Psoas muscle (tissue), 8 donors: ENCODE results near the gene TUBA1C. TPM values are rescaled to one million over a fixed set of nuclear protein-coding genes. Genes with fewer than 3 reads are reported as not detected.
A peak's percentile ranks its signal among the peaks of the same experiment; 100 is the strongest.

Source experiments
- ATAC-seq, 4 donors: fragments of 200-7000 bp; cut with Tn5 transposase; one replicate each; pipeline ENCODE4 v1.9.1; 2020; ENCODE audit warnings: moderate library complexity in 3 of 4, mild to moderate bottlenecking in 2 of 4
- DNase-seq, 2 donors: peaks; one replicate each; pipeline ENCODE4 v3.0.0-alpha.2; 2020
- H3K27ac ChIP-seq: fragments of 200-600 bp; one replicate; pipeline ENCODE4 v1.8.0; 2022
- H3K27me3 ChIP-seq, 3 donors: fragments of 200-600 bp in 1 of 3; one replicate each; pipeline versions ENCODE4 v1.6.1 to v1.8.0; 2013 to 2022; ENCODE audit warnings: low read length in 2 of 3, mild to moderate bottlenecking in 2 of 3, moderate library complexity in 1 of 3; ENCODE audit not compliant: insufficient read depth in 3 of 3
- H3K36me3 ChIP-seq, 2 donors: fragments of 200-600 bp in 1 of 2; one replicate each; pipeline versions ENCODE4 v1.6.1 to v1.8.0; 2013 to 2022; ENCODE audit warnings: low read depth in 1 of 2, mild to moderate bottlenecking in 1 of 2, moderate library complexity in 1 of 2; ENCODE audit not compliant: insufficient read depth in 1 of 2
- H3K4me1 ChIP-seq: fragments of 200-600 bp; one replicate; pipeline ENCODE4 v1.8.0; 2022
- H3K4me3 ChIP-seq: fragments of 200-600 bp; one replicate; pipeline ENCODE4 v1.8.0; 2022; ENCODE audit warnings: mild to moderate bottlenecking
- H3K9me3 ChIP-seq: fragments of 200-600 bp; one replicate; pipeline ENCODE4 v1.8.0; 2022
- CTCF ChIP-seq: fragments of 200-600 bp; IDR thresholded peaks from one replicate; pipeline ENCODE4 v1.8.0; 2022; ENCODE audit warnings: antibody characterized with exemption
- WGBS, 3 donors: extraction: QIAGEN DNeasy Blood & Tissue Kit; methylation state at CpG; one replicate each; pipeline versions ENCODE4 v1.1.6 to v1.1.7; 2013; 5-methylcytosine and 5-hydroxymethylcytosine counted together
- intact Hi-C, 2 donors: fragments of 100-400 bp; cut with DNase I; formaldehyde crosslinking; loops; one replicate each; pipeline versions ENCODE4 v1.11.0 to v1.14.2; 2022
- polyA plus RNA-seq, 3 donors: library from polyadenylated mRNA; stranded (reverse); fragments of 200-250 nt; gene quantifications; one replicate each; pipeline ENCODE4 v1.2.3, GENCODE V29; 2013
- total RNA-seq, 4 donors: library from RNA; stranded (reverse); fragmentation: NEBNext Ultra II Directional in 2 of 4; extraction: Animal tissue kit (Norgen Biotek cat#: 25700) in 2 of 4; gene quantifications; one replicate each; pipeline versions ENCODE4 v1.2.1 to v1.2.4, GENCODE V29; 2021 to 2023
- donor health status: healthy with polysubstance abuse.
- donor health status: DM: no; HTN: no; CAD: no; lungs with moderate emphysema.
- donor health status: Bipolar disorder and iron deficiency.
- donor health status: healthy.
- donor health status: DM: yes; HTN: yes; CAD: no.
- donor health status: DM: no; HTN: no; CAD: no.
- donor health status: DM: no; HTN: no; CAD: no.
- donor health status: DM: yes; HTN: yes; CAD: no.

The TUBA1C gene
- total and polyA plus RNA-seq, 7 donors: 41.4 to 454 (median 62.9) TPM

GRCh38 chr12:49233842-49234526 lies 30.9 kb upstream of the TUBA1C start:
- WGBS, 3 donors: 66 to 67% (median 66%) methylated on average over 19 of the region's 19 CpGs
- ATAC-seq: peak in 1 of 4 donors; percentile 8
- intact Hi-C loops: loop anchor here (2.0 to 10.0 kb wide), 5 partner anchors 47 to 169 kb away; partner anchors contain the start of genes KMT2D (in 1 of the 2), RHEBL1 (in 1 of the 2), TUBA1A (in 1 of the 2) and TUBA1B (in 1 of the 2)
- Histone ChIP-seq H3K27me3 (no peaks in the 10 kb centered on the region), H3K36me3 (no peaks in the 10 kb centered on the region), H3K27ac (peak overlapping the region; percentile 82), H3K4me3 (peak overlapping the region; percentile 76), H3K4me1 (peaks cover 3% of the 10 kb centered on the region), H3K9me3 (no peaks in the 10 kb centered on the region)
- no peak for TF ChIP-seq CTCF
- DNase-seq: peak; percentile 42 to 68

GRCh38 chr12:49236423-49236822 lies 28.5 kb upstream of the TUBA1C start:
- ATAC-seq: no peak
- 79 to 91% (median 84%) methylated on average over 1 of the region's 1 CpG for WGBS, 3 donors

GRCh38 chr12:49243631-49244030 lies 21.3 kb upstream of the TUBA1C start:
- Histone ChIP-seq H3K9me3 (no peaks in the 10 kb centered on the region), H3K36me3 (no peaks in the 10 kb centered on the region), H3K27me3 (no peaks in the 10 kb centered on the region), H3K4me3 (no peak overlapping the region), H3K27ac (no peak overlapping the region), H3K4me1 (no peaks in the 10 kb centered on the region)
- no peak for TF ChIP-seq CTCF
- intact Hi-C loops: no loop called here
- ATAC-seq: no peak
- 85 to 98% (median 95%) methylated on average over 5 of the region's 5 CpGs for WGBS, 3 donors
- DNase-seq: no peak

More at GRCh38 chr12:49236423-49236822, 28.5 kb upstream of the TUBA1C start:
- no peaks in the 10 kb centered on the region for H3K9me3 ChIP-seq
- peaks cover 3% of the 10 kb centered on the region for H3K4me1 ChIP-seq
- no peak overlapping the region for H3K27ac ChIP-seq
- DNase-seq: no peak
- no peaks in the 10 kb centered on the region for H3K27me3 ChIP-seq
- H3K36me3 ChIP-seq: no peaks in the 10 kb centered on the region
- intact Hi-C loops: loop anchor here in 1 of 2 donors (10.0 kb wide), 1 partner anchor 172 kb away; the partner anchor contains the start of genes KMT2D and RHEBL1
- TF ChIP-seq CTCF: no peak
- no peak overlapping the region for H3K4me3 ChIP-seq

GRCh38 chr12:49244176-49244575 lies 20.7 kb upstream of the TUBA1C start:
- Histone ChIP-seq H3K9me3 (no peaks in the 10 kb centered on the region), H3K36me3 (no peaks in the 10 kb centered on the region), H3K27ac (no peak overlapping the region), H3K4me1 (no peaks in the 10 kb centered on the region), H3K4me3 (no peak overlapping the region), H3K27me3 (no peaks in the 10 kb centered on the region)
- TF ChIP-seq CTCF: no peak
- intact Hi-C loops: no loop called here
- no peak for ATAC-seq
- WGBS, 3 donors: 60 to 66% (median 62%) methylated on average over 2 of the region's 2 CpGs
- no peak for DNase-seq
